Tibial nerve (tissue), 4 donors: Measurements from ENCODE around the gene PTGIS. TPM values are rescaled to one million over a fixed set of nuclear protein-coding genes. Genes with fewer than 3 reads are reported as not detected.
A peak's percentile ranks its signal among the peaks of the same experiment; 100 is the strongest.

Source experiments
- DNase-seq, 2 donors: peaks; one replicate each; pipeline ENCODE4 v3.0.0-alpha.2; 2019; ENCODE audit warnings: low spot score in 2 of 2
- H3K27ac ChIP-seq, 4 donors: fragments of 200-600 bp; sonication (generic) in 3 of 4; one replicate each; pipeline ENCODE4 v1.5.1; 2017 to 2019; ENCODE audit warnings: mild to moderate bottlenecking in 1 of 4
- H3K27me3 ChIP-seq, 2 donors: fragments of 200-600 bp; sonication (generic) in 1 of 2; one replicate each; pipeline versions ENCODE4 v1.5.1 to v1.6.0; 2017 to 2019
- H3K36me3 ChIP-seq, 3 donors: fragments of 200-600 bp; sonication (generic); one replicate each; pipeline ENCODE4 v1.5.1; 2018 to 2019
- H3K4me1 ChIP-seq, 4 donors: fragments of 200-600 bp; sonication (generic) in 3 of 4; one replicate each; pipeline ENCODE4 v1.5.1; 2017 to 2019
- H3K4me3 ChIP-seq, 4 donors: fragments of 200-600 bp; sonication (generic) in 3 of 4; one replicate each; pipeline ENCODE4 v1.5.1; 2017 to 2019; ENCODE audit warnings: mild to moderate bottlenecking in 1 of 4, moderate library complexity in 1 of 4
- H3K9me3 ChIP-seq, 4 donors: fragments of 200-600 bp; sonication (generic) in 3 of 4; one replicate each; pipeline ENCODE4 v1.5.1; 2017 to 2019
- EP300 ChIP-seq, 2 donors: sonication (generic); formaldehyde crosslinking; IDR thresholded peaks; one replicate each; pipeline ENCODE4 v1.6.1; 2017; ENCODE audit warnings: antibody characterized with exemption in 2 of 2, mild to moderate bottlenecking in 1 of 2
- POLR2A ChIP-seq, 2 donors: fragments of 450-650 bp; IDR thresholded peaks; one replicate each; pipeline ENCODE4 v1.6.1; 2017; ENCODE audit warnings: antibody characterized with exemption in 2 of 2, mild to moderate bottlenecking in 2 of 2, moderate library complexity in 2 of 2
- WGBS, 2 donors: methylation state at CpG; one replicate each; pipeline ENCODE4 v1.1.5; 2018; 5-methylcytosine and 5-hydroxymethylcytosine counted together
- total RNA-seq, 4 donors: library from RNA; depleted of rRNA; stranded (reverse); fragments of >200 nt; gene quantifications; one replicate each; pipeline ENCODE4 v1.1.0, GENCODE V29; 2016
- TF ChIP-seq, protein P1 (sequence below), 5 experiments: fragments of 200-600 bp in 3 of 5; fragments of 450-650 bp in 2 of 5; sonication (generic) in 3 of 5; IDR thresholded peaks; one replicate each; pipeline ENCODE4 v1.5.1; 2016 to 2019; ENCODE audit warnings: antibody characterized with exemption in 5 of 5, mild to moderate bottlenecking in 3 of 5, moderate library complexity in 2 of 5

The PTGIS gene
- total RNA-seq, 4 donors from 2014 or later: 31.5 to 92.4 (median 47.5) TPM

DNA sequence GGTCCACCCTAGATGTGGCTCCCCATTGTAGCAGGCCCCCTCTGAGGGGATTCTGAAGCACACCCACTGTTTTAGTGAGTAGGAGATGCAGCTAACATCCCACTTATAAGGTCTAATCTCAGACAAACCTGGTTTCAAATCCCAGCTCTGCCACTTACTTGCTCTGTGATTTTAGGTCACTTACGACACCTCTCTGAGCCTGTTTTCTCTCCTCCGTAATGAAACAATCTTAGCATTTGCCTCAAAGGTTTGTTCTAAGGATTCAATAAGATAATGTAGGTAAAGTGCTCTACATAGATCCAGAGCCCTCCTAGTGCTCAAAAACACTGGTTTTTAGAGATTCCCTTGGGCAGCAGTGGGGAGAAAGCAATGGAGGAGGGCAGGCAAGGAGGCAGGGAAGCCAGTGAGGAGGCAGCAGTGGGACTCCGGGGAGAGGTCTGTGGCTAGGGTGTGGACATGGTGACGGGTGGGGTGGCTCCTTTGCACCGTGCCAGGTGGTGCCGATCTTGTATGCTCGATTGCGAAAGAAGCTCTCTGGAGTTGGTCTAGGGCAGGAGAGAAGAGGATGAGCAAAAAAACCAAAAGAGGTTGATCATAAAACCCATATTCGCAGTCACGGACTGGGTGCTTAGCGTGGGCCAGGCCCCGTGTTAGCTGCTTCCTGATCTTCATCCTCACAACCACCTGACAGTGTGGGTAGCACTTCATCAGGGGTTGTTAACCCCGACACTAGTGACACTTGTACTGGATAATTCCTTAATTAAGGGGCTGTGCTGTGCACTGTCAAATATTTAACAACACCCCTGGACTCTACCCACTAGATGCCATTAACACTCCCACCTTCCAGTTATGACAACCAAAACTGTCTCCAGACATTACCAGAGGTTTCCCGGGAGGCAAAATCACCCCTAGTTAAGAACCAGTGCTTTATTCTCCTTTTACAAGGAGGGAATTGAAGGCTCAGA is 16.8 kb upstream of the PTGIS start:
- Histone ChIP-seq H3K36me3 (no peaks in the 10 kb centered on the region), H3K9me3 (peaks cover 0 to 7% (median 0%) of the 10 kb centered on the region in 4 donors), H3K4me3 (no peak overlapping the region), H3K27ac (peak overlapping the region in 3 of 4 donors; percentile 47 to 75 (median 58)), H3K4me1 (peaks cover 0 to 54% (median 19%) of the 10 kb centered on the region in 4 donors), H3K27me3 (no peaks in the 10 kb centered on the region)
- peak in 1 of 2 donors; percentile 45 for DNase-seq
- TF ChIP-seq EP300 (IDR thresholded peaks at IDR 0.05) (peak in 1 of 2 donors; percentile 32), POLR2A (IDR thresholded peaks at IDR 0.05) (no peak)
- TF ChIP-seq, protein P1, sequence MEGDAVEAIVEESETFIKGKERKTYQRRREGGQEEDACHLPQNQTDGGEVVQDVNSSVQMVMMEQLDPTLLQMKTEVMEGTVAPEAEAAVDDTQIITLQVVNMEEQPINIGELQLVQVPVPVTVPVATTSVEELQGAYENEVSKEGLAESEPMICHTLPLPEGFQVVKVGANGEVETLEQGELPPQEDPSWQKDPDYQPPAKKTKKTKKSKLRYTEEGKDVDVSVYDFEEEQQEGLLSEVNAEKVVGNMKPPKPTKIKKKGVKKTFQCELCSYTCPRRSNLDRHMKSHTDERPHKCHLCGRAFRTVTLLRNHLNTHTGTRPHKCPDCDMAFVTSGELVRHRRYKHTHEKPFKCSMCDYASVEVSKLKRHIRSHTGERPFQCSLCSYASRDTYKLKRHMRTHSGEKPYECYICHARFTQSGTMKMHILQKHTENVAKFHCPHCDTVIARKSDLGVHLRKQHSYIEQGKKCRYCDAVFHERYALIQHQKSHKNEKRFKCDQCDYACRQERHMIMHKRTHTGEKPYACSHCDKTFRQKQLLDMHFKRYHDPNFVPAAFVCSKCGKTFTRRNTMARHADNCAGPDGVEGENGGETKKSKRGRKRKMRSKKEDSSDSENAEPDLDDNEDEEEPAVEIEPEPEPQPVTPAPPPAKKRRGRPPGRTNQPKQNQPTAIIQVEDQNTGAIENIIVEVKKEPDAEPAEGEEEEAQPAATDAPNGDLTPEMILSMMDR (IDR thresholded peaks at IDR 0.05): no peak
- 68 to 74% methylated on average over 14 of the region's 14 CpGs for whole genome bisulfite sequencing, 2 donors

DNA sequence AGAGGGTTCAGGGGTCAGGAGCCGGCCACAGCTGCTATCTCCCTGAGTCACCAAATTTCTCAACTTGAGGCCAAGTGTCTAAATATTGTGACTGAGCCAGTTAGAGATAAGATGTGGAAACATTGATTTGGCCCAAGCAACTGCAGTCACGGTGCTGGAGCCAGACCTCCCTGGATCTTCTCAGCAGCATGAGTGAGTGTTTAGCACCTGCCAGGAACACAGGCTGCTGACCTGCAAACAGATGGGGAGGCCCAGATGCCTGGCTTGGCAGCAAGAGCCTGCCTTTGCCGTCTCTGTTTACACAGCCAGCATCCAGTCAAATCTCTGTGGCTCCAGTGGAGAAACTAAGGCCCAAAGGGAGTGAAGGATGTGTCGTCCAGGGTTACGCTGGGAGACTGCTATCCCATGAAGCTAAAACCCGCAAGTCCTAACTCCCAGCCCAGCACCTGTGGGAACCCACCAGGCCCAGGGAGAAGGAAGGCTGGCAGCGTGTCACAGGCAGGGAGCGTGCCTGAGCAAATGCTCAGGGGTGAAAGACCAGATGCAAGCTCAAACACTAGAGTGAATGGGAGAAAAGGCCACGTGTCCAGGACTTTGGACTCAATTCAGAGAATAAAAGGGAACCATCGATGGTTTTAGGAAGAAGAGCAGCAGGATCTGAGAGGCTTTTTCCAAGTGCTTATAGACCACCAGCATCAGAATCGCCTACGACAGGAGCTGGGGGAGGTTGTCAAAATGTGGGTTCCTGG is 15.9 kb upstream of the PTGIS start:
- H3K4me3 ChIP-seq: no peak overlapping the region
- no peaks in the 10 kb centered on the region for H3K36me3 ChIP-seq
- DNase-seq: peak; percentile 70 to 76
- H3K9me3 ChIP-seq: peaks cover 0 to 7% (median 0%) of the 10 kb centered on the region in 4 donors
- peak in 1 of 2 donors; percentile 93 for TF ChIP-seq EP300 (IDR thresholded peaks at IDR 0.05)
- TF ChIP-seq POLR2A (IDR thresholded peaks at IDR 0.05): no peak
- WGBS, 2 donors: 48 to 53% methylated on average over 11 to 12 of the region's 12 CpGs
- peaks cover 0 to 59% (median 21%) of the 10 kb centered on the region in 4 donors for H3K4me1 ChIP-seq
- H3K27me3 ChIP-seq: no peaks in the 10 kb centered on the region
- peak overlapping the region in 3 of 4 donors; percentile 45 to 75 (median 58) for H3K27ac ChIP-seq

DNA sequence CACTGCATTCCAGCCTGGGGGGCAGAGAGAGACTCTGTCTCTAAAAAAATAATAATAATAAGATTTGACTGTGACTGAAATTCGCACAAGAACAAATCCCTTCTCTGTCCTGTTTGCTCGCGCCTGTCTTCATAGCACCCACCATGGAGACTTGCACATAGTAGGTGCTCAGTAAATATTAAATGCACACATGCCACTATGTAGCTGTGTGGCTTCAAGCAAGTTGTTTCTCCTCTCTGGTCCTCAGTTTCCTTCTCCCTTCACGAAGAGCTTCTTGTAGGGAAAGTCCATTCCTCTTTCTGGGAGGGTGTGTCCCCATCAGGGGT is 15.4 kb upstream of the PTGIS start:
- H3K4me1 ChIP-seq: peaks cover 0 to 59% (median 21%) of the 10 kb centered on the region in 4 donors
- no peaks in the 10 kb centered on the region for H3K36me3 ChIP-seq
- no peak for DNase-seq
- H3K9me3 ChIP-seq: peaks cover 0 to 7% (median 0%) of the 10 kb centered on the region in 4 donors
- no peaks in the 10 kb centered on the region for H3K27me3 ChIP-seq
- peak overlapping the region in 2 of 4 donors; percentile 38 to 45 for H3K27ac ChIP-seq
- WGBS, 2 donors: 78 to 79% methylated on average over 4 of the region's 4 CpGs
- no peak overlapping the region for H3K4me3 ChIP-seq
- TF ChIP-seq EP300 (IDR thresholded peaks at IDR 0.05) (no peak), POLR2A (IDR thresholded peaks at IDR 0.05) (no peak)
- TF ChIP-seq, protein P1 (IDR thresholded peaks at IDR 0.05): no peak

DNA sequence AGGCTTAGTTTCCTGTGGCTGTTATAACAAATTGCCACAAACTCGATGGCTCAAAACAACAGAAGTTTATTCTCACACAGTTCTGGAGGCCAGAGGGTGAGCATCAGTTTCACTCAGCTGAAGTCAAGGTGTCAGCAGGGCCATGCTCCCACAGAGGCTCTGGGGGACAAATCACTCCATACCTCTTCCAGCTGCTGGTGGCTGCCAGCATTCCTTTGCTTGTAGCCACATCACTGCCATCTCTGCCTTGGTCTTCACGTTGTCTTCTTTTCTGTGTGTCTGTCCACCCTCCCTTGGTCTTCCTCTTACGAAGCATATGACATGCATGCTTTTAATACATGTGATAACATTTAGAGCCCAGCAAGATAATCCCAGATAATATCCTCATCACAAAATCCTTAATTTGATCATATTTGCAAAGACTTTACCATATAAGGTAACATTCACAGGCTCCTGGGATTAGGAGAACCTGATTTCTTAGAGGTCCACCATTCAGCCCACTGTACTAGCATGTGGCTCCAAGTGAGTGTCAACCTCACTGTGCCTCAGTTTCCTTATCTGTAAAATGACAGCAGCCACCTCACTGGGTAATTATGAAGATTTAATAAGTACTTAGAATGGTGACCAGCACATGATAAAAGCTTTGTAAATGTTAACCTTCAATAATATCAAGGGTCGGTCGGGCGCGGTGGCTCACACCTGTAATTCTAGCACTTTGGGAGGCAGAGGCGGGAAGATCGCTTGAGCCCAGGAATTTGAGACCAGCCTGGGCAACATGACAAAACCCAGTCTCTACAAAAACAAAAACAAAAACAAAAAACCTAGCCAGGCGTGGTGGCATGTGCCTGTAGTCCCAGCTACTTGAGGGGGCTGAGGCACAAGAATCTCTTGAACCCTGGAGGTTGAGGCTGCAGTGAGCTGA is 14.7 kb upstream of the PTGIS start:
- TF ChIP-seq, protein P1 (IDR thresholded peaks at IDR 0.05): no peak
- TF ChIP-seq EP300 (IDR thresholded peaks at IDR 0.05) (no peak), POLR2A (IDR thresholded peaks at IDR 0.05) (no peak)
- Histone ChIP-seq H3K4me1 (peaks cover 0 to 62% (median 21%) of the 10 kb centered on the region in 4 donors), H3K27ac (peak overlapping the region in 2 of 4 donors; percentile 38 to 45), H3K4me3 (no peak overlapping the region), H3K36me3 (no peaks in the 10 kb centered on the region), H3K27me3 (no peaks in the 10 kb centered on the region), H3K9me3 (peaks cover 0 to 7% (median 0%) of the 10 kb centered on the region in 4 donors)
- no peak for DNase-seq
- WGBS, 2 donors: 96% methylated on average over 10 of the region's 10 CpGs

DNA sequence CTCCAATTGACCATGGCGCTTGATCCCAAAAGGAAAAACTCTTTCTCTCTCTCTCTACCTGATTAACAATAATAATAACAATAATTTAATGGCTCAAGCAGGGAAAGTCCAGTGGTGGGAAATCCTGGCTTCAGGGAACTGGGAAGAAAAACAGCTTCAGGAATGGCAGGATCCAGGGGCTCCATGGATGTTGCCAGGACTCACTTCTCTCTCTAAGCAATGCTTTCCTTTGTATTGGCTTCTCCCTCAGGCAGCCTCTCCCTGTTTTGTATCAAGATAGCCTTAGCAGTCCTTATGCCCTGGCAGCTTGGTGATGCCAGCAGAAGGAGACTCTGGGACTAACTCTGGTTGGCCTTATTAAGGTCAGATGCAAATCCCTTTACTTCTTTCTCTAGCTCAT is 13.5 kb upstream of the PTGIS start:
- Histone ChIP-seq H3K4me3 (no peak overlapping the region), H3K9me3 (peaks cover 0 to 8% (median 0%) of the 10 kb centered on the region in 4 donors), H3K36me3 (no peaks in the 10 kb centered on the region), H3K27me3 (no peaks in the 10 kb centered on the region), H3K27ac (no peak overlapping the region), H3K4me1 (peaks cover 0 to 52% (median 21%) of the 10 kb centered on the region in 4 donors)
- WGBS, 2 donors: 95 to 96% methylated on average over 1 of the region's 1 CpG
- DNase-seq: no peak
- TF ChIP-seq EP300 (IDR thresholded peaks at IDR 0.05) (no peak), POLR2A (IDR thresholded peaks at IDR 0.05) (no peak)
- TF ChIP-seq, protein P1 (IDR thresholded peaks at IDR 0.05): no peak
